ENCODE data around the gene RXRA. TPM values are rescaled to one million over a fixed set of nuclear protein-coding genes. Genes with fewer than 3 reads are reported as not detected.
A peak's percentile ranks its signal among the peaks of the same experiment; 100 is the strongest.

RXRA gene
- total RNA-seq, 1 donor from 2014 or later: 33.4 TPM

GRCh38 chr9:134442486-134443173 is 116.4 kb downstream of the RXRA start:
- TF ChIP-seq CTCF (IDR thresholded peaks at IDR 0.05; ENCODE audit: insufficient read depth, low read depth, low read length) (no peak), EZH2 (IDR thresholded peaks at IDR 0.05; ENCODE audit: insufficient read depth, low read length) (no peak)
- Histone ChIP-seq H3K9ac (ENCODE audit: low read length) (no peak overlapping the region), H2AFZ (ENCODE audit: low read depth, low read length) (no peak overlapping the region), H3K9me3 (ENCODE audit: insufficient read depth, low read depth, low read length) (peaks cover 3% of the 10 kb centered on the region), H3K36me3 (ENCODE audit: insufficient read depth, low read length) (no peaks in the 10 kb centered on the region), H3K27ac (ENCODE audit: low read depth, low read length) (no peak overlapping the region), H4K20me1 (ENCODE audit: insufficient read depth, low read length) (no peaks in the 10 kb centered on the region), H3K4me2 (ENCODE audit: low read length) (peak overlapping the region; percentile 19), H3K4me3 (ENCODE audit: insufficient read depth, low read depth, low read length) (no peak overlapping the region), H3K79me2 (ENCODE audit: insufficient read depth, low read length) (no peaks in the 10 kb centered on the region), H3K27me3 (ENCODE audit: insufficient read depth, low read length) (no peaks in the 10 kb centered on the region), H3K4me1 (ENCODE audit: insufficient read depth, low read length) (peaks cover 14% of the 10 kb centered on the region)
- no peaks in the 10 kb centered on the region for H3K27me3 Mint-ChIP-seq (ENCODE audit: low read depth, unreplicated experiment)
- peaks cover 2% of the 10 kb centered on the region for H3K4me1 Mint-ChIP-seq (ENCODE audit: low read depth, unreplicated experiment)
- DNase-seq (ENCODE audit: low read depth): no peak
- H3K36me3 Mint-ChIP-seq (ENCODE audit: low read depth, unreplicated experiment): peaks cover 8% of the 10 kb centered on the region
- no peak for FAIRE-seq
- H3K4me3 Mint-ChIP-seq (ENCODE audit: unreplicated experiment): no peak overlapping the region
- no peaks in the 10 kb centered on the region for H3K9me3 Mint-ChIP-seq (ENCODE audit: unreplicated experiment)
- no peak overlapping the region for H3K27ac Mint-ChIP-seq (ENCODE audit: unreplicated experiment)

- DNase-seq (ENCODE audit: low read depth): peak; percentile 89
- H3K4me1 ChIP-seq (ENCODE audit: insufficient read depth, low read length): peaks cover 14% of the 10 kb centered on the region
- H3K27ac ChIP-seq (ENCODE audit: low read depth, low read length): no peak overlapping the region
- TF ChIP-seq EZH2 (IDR thresholded peaks at IDR 0.05; ENCODE audit: insufficient read depth, low read length) (no peak), CTCF (IDR thresholded peaks at IDR 0.05; ENCODE audit: insufficient read depth, low read depth, low read length) (peak; percentile 90)
- Mint-ChIP-seq H3K27me3 (ENCODE audit: low read depth, unreplicated experiment) (no peaks in the 10 kb centered on the region), H3K36me3 (ENCODE audit: low read depth, unreplicated experiment) (peaks cover 8% of the 10 kb centered on the region), H3K9me3 (ENCODE audit: unreplicated experiment) (no peaks in the 10 kb centered on the region), H3K4me3 (ENCODE audit: unreplicated experiment) (no peak overlapping the region), H3K27ac (ENCODE audit: unreplicated experiment) (no peak overlapping the region), H3K4me1 (ENCODE audit: low read depth, unreplicated experiment) (peaks cover 2% of the 10 kb centered on the region)
- no peak for FAIRE-seq
- no peaks in the 10 kb centered on the region for H3K79me2 ChIP-seq (ENCODE audit: insufficient read depth, low read length)
- no peaks in the 10 kb centered on the region for H3K27me3 ChIP-seq (ENCODE audit: insufficient read depth, low read length)
- peaks cover 9% of the 10 kb centered on the region for H3K9me3 ChIP-seq (ENCODE audit: insufficient read depth, low read depth, low read length)
- H2AFZ ChIP-seq (ENCODE audit: low read depth, low read length): no peak overlapping the region
- peak overlapping the region; percentile 22 for H3K4me2 ChIP-seq (ENCODE audit: low read length)
- H3K4me3 ChIP-seq (ENCODE audit: insufficient read depth, low read depth, low read length): no peak overlapping the region
- H3K36me3 ChIP-seq (ENCODE audit: insufficient read depth, low read length): no peaks in the 10 kb centered on the region
- no peaks in the 10 kb centered on the region for H4K20me1 ChIP-seq (ENCODE audit: insufficient read depth, low read length)
- no peak overlapping the region for H3K9ac ChIP-seq (ENCODE audit: low read length)
Observed at GRCh38 chr9:134443174-134444037, 117.2 kb downstream of the RXRA start.

- H3K27ac Mint-ChIP-seq (ENCODE audit: unreplicated experiment): no peak overlapping the region
- no peak overlapping the region for H3K27ac ChIP-seq (ENCODE audit: low read depth, low read length)
- no peak overlapping the region for H3K9ac ChIP-seq (ENCODE audit: low read length)
- H3K4me1 Mint-ChIP-seq (ENCODE audit: low read depth, unreplicated experiment): peaks cover 2% of the 10 kb centered on the region
- peaks cover 14% of the 10 kb centered on the region for H3K4me1 ChIP-seq (ENCODE audit: insufficient read depth, low read length)
- H3K79me2 ChIP-seq (ENCODE audit: insufficient read depth, low read length): no peaks in the 10 kb centered on the region
- FAIRE-seq (no peak), DNase-seq (ENCODE audit: low read depth) (no peak)
- H3K36me3 ChIP-seq (ENCODE audit: insufficient read depth, low read length): no peaks in the 10 kb centered on the region
- TF ChIP-seq EZH2 (IDR thresholded peaks at IDR 0.05; ENCODE audit: insufficient read depth, low read length) (no peak), CTCF (IDR thresholded peaks at IDR 0.05; ENCODE audit: insufficient read depth, low read depth, low read length) (no peak)
- no peaks in the 10 kb centered on the region for H4K20me1 ChIP-seq (ENCODE audit: insufficient read depth, low read length)
- H3K36me3 Mint-ChIP-seq (ENCODE audit: low read depth, unreplicated experiment): peaks cover 8% of the 10 kb centered on the region
- H3K9me3 ChIP-seq (ENCODE audit: insufficient read depth, low read depth, low read length): peaks cover 14% of the 10 kb centered on the region
- no peak overlapping the region for H2AFZ ChIP-seq (ENCODE audit: low read depth, low read length)
- no peak overlapping the region for H3K4me2 ChIP-seq (ENCODE audit: low read length)
- H3K4me3 ChIP-seq (ENCODE audit: insufficient read depth, low read depth, low read length): no peak overlapping the region
- H3K9me3 Mint-ChIP-seq (ENCODE audit: unreplicated experiment): peaks cover 4% of the 10 kb centered on the region
- no peak overlapping the region for H3K4me3 Mint-ChIP-seq (ENCODE audit: unreplicated experiment)
- H3K27me3 ChIP-seq (ENCODE audit: insufficient read depth, low read length): no peaks in the 10 kb centered on the region
- no peaks in the 10 kb centered on the region for H3K27me3 Mint-ChIP-seq (ENCODE audit: low read depth, unreplicated experiment)
Observed at GRCh38 chr9:134444038-134444315, 117.7 kb downstream of the RXRA start.

Data from astrocyte (in vitro differentiated cells and primary cell).